ENCODE measurements around the gene TPD52L1.
"Not testable (repeated sequence)": the region's sequence is repeated elsewhere in the genome, so short reads cannot be mapped to it uniquely, and the experiment has no call there.

Gene TPD52L1

DNA sequence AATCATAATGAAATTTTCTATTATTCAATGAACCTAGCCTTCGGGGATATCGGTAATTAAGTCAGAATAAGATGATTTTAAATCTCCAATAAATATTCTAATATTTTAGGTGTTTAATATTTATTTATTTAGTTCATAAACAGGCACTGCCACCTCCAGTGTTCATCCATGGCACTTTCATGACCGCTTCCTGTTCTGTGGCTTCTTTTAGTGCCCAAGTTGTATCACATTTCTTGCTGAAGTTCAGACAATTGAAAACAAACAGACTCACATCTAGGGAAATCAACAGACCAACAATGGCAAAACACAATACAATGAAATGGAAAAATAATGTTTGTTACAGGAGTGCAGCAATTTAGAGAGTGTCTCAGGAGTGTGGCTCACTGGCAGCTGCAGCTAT is 122.2 kb downstream of the TPD52L1 start:
- DNase-seq (ENCODE audit: low read depth) = no peak
- no peaks in the 10 kb centered on the region for H3K9me3 ChIP-seq (ENCODE audit: control insufficient read depth, low read length)

DNA sequence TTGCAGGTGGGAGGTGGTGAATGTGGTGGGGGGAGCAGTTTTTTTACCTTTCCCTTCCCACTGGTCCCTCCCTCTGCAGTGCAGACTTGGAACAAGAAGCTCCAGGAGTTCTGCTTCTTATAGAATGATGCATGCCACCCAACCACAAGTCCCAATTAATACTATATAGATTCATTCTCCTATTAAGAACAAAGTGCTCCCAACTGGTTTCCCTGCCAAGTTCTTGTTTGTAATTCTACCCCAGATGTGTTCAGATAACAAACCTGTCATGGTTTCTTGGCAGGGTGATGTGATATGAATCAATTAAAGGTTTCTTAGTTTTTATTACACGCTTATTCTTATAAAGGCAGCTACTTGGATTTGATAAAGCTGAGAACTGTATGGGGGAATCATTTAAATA is 124.3 kb downstream of the TPD52L1 start:
- no peak overlapping the region for H3K9ac ChIP-seq (ENCODE audit: low read length)
- H3K36me3 ChIP-seq (ENCODE audit: control insufficient read depth, insufficient read depth, low read length, severe bottlenecking) = peaks cover 58% of the 10 kb centered on the region
- peaks cover 4% of the 10 kb centered on the region for H3K9me3 ChIP-seq (ENCODE audit: control insufficient read depth, low read length)
- DNase-seq (ENCODE audit: low read depth) = no peak
- no peak overlapping the region for H3K4me3 ChIP-seq (ENCODE audit: low read length)
- no peaks in the 10 kb centered on the region for H3K27me3 ChIP-seq (replicated peaks; ENCODE audit: control insufficient read depth, insufficient read depth, low read length)
- H3K4me1 ChIP-seq (ENCODE audit: control insufficient read depth, insufficient read depth, low read length) = no peaks in the 10 kb centered on the region

More for the DNA sequence above, 122.2 kb downstream of the TPD52L1 start:
- H3K27me3 ChIP-seq (replicated peaks; ENCODE audit: control insufficient read depth, insufficient read depth, low read length) = no peaks in the 10 kb centered on the region
- H3K4me3 ChIP-seq (ENCODE audit: low read length) = no peak overlapping the region
- peaks cover 62% of the 10 kb centered on the region for H3K36me3 ChIP-seq (ENCODE audit: control insufficient read depth, insufficient read depth, low read length, severe bottlenecking)
- H3K4me1 ChIP-seq (ENCODE audit: control insufficient read depth, insufficient read depth, low read length) = peaks cover 13% of the 10 kb centered on the region
- no peak overlapping the region for H3K9ac ChIP-seq (ENCODE audit: low read length)

DNA sequence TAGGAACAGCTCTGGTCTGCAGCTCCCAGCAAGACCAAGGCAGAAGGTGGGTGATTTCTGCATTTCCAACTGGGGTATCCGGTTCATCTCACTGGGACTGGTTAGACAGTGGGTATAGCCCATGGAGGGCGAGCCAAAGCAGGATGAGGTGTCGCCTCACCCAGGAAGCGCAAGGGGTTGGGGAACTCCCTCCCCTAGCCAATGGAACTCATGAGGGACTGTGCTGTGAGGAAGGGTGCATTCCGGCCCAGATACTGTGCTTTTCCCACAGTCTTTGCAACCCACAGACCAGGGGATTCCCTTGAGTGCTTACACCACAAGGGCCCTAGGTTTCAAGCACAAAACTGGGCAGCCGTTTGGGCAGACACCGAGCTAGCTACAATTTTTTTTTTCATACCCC is 126.4 kb downstream of the TPD52L1 start:
- no peaks in the 10 kb centered on the region for H3K27me3 ChIP-seq (replicated peaks; ENCODE audit: control insufficient read depth, insufficient read depth, low read length)
- H3K36me3 ChIP-seq (ENCODE audit: control insufficient read depth, insufficient read depth, low read length, severe bottlenecking) = peaks cover 42% of the 10 kb centered on the region
- H3K9me3 ChIP-seq (ENCODE audit: control insufficient read depth, low read length) = peaks cover 4% of the 10 kb centered on the region
- H3K4me3 ChIP-seq (ENCODE audit: low read length) = no peak overlapping the region
- no peak overlapping the region for H3K9ac ChIP-seq (ENCODE audit: low read length)
- no peaks in the 10 kb centered on the region for H3K4me1 ChIP-seq (ENCODE audit: control insufficient read depth, insufficient read depth, low read length)
- no peak for DNase-seq (ENCODE audit: low read depth)

DNA sequence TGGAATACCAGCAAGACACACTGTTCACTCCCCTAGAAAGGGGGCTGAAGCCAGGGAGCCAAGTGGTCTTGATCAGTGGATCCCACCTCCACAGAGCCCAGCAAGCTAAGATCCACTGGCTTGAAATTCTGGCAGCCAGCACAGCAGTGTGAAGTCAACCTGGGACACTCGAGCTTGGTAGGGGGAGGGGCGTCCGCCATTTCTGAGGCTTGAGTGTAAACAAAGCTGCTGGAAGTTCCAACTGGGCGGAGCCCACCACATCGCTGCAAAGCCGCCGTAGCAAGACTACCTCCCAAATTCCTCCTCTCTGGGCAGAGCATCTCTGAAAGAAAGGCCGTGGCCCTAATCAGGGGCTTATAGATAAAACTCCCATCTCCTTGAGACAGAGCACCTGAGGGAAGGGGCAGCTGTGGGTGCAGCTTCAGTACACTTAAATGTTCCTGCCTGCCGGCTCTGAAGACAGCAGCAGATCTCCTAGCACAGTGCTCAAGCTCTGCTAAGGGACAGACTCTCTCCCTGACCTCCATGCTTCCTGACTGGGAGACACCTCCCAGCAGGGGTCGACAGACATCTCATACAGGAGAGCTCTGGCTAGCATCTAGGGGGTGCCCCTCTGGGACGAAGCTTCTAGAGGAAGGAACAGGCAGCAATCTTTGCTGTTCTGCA is 126.9 kb downstream of the TPD52L1 start:
- H3K27me3 ChIP-seq (replicated peaks; ENCODE audit: control insufficient read depth, insufficient read depth, low read length); H3K4me1 ChIP-seq (ENCODE audit: control insufficient read depth, insufficient read depth, low read length); DNase-seq (ENCODE audit: low read depth); H3K9ac ChIP-seq (ENCODE audit: low read length); H3K9me3 ChIP-seq (ENCODE audit: control insufficient read depth, low read length); H3K4me3 ChIP-seq (ENCODE audit: low read length): not testable (repeated sequence)
- H3K36me3 ChIP-seq (ENCODE audit: control insufficient read depth, insufficient read depth, low read length, severe bottlenecking) = peaks cover 40% of the 10 kb centered on the region

DNA sequence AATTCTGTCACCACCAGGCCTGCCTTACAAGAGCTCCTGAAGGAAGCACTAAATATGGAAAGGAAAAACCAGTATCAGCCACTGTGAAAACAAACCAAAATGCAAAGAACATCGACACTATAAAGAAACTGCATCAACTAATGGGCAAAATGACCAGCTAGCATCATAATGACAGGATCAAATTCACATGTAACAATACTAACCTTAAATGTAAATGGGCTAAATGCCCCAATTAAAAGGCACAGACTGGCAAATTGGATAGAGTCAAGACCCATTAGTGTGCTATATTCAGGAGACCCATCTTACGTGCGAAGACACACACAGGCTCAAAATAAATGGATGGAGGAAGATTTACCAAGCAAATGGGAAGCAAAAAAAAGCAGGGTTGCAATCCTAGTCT is 128.9 kb downstream of the TPD52L1 start:
- not testable (repeated sequence) for H3K27me3 ChIP-seq (replicated peaks; ENCODE audit: control insufficient read depth, insufficient read depth, low read length)
- Histone ChIP-seq H3K9me3 (ENCODE audit: control insufficient read depth, low read length) (peaks cover 11% of the 10 kb centered on the region), H3K36me3 (ENCODE audit: control insufficient read depth, insufficient read depth, low read length, severe bottlenecking) (peaks cover 44% of the 10 kb centered on the region)

DNA sequence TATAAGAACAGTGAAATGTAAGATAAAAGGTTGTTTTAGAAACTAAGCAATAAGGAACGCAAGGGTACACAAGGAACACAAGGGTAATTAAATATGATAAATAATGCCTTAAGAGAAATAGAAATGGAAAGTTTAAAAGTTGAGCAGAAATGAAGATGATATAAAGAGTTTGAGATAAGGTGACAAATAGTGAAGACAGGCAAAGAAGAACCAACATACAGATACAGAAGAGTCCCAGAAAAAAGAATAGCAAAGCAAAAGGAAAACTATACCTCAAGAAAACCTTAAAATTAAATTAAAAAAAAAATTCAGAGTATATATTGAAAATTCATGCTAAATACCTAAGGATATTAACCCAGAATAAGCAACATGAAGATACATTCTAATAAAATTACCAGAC is 131.8 kb downstream of the TPD52L1 start:
- Histone ChIP-seq H3K36me3 (ENCODE audit: control insufficient read depth, insufficient read depth, low read length, severe bottlenecking) (peaks cover 55% of the 10 kb centered on the region), H3K9ac (ENCODE audit: low read length) (no peak overlapping the region), H3K4me3 (ENCODE audit: low read length) (peak overlapping the region; percentile 10), H3K4me1 (ENCODE audit: control insufficient read depth, insufficient read depth, low read length) (no peaks in the 10 kb centered on the region), H3K27me3 (replicated peaks; ENCODE audit: control insufficient read depth, insufficient read depth, low read length) (no peaks in the 10 kb centered on the region), H3K9me3 (ENCODE audit: control insufficient read depth, low read length) (peaks cover 11% of the 10 kb centered on the region)
- no peak for DNase-seq (ENCODE audit: low read depth)

More for the DNA sequence above, 128.9 kb downstream of the TPD52L1 start:
- not testable (repeated sequence) for DNase-seq (ENCODE audit: low read depth); H3K4me3 ChIP-seq (ENCODE audit: low read length); H3K4me1 ChIP-seq (ENCODE audit: control insufficient read depth, insufficient read depth, low read length); H3K9ac ChIP-seq (ENCODE audit: low read length)

DNA sequence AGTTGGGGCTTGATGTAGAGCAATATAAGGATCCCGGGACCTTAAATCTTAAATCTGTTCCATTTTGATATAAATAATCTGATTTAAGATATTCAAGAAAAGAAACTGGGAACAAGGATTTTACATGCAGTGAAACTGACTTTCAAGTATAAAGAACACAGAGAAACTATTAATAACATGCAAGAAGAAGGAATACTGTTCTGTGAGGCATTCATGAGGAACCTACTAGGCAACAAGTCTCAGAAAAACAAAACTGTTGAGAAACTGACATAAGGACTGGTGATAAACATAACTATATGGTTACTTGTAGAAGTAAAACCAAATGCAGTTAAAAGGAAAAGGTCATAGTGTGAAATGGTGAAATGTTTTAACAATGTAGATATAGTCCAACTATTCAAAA is 132.4 kb downstream of the TPD52L1 start:
- Histone ChIP-seq H3K36me3 (ENCODE audit: control insufficient read depth, insufficient read depth, low read length, severe bottlenecking) (peaks cover 56% of the 10 kb centered on the region), H3K27me3 (replicated peaks; ENCODE audit: control insufficient read depth, insufficient read depth, low read length) (no peaks in the 10 kb centered on the region), H3K4me1 (ENCODE audit: control insufficient read depth, insufficient read depth, low read length) (no peaks in the 10 kb centered on the region), H3K9me3 (ENCODE audit: control insufficient read depth, low read length) (peaks cover 11% of the 10 kb centered on the region), H3K4me3 (ENCODE audit: low read length) (peak overlapping the region; percentile 10), H3K9ac (ENCODE audit: low read length) (no peak overlapping the region)
- peak; percentile 40 for DNase-seq (ENCODE audit: low read depth)

DNA sequence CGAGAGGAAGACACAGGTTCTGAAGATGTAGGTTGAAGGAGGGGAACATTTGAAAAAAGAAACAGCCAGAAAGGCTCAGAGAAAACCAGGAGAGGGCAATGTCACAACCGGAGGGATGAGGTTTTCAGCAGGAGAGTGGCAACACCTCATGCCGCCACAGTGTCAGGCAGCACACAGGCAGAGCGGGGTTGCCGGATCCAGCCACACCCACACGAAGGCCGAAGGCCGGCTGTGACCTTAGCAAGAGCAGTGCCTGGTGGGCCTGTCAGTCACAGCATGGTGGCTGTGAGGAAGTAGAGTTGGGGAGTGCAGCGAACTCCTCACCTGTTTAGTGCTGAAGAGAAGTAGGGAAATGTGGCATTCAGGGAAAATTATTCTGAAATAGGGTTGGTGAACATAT is 134.1 kb downstream of the TPD52L1 start:
- Histone ChIP-seq H3K27me3 (replicated peaks; ENCODE audit: control insufficient read depth, insufficient read depth, low read length) (no peaks in the 10 kb centered on the region), H3K4me1 (ENCODE audit: control insufficient read depth, insufficient read depth, low read length) (no peaks in the 10 kb centered on the region), H3K9ac (ENCODE audit: low read length) (no peak overlapping the region), H3K4me3 (ENCODE audit: low read length) (no peak overlapping the region), H3K9me3 (ENCODE audit: control insufficient read depth, low read length) (peaks cover 8% of the 10 kb centered on the region), H3K36me3 (ENCODE audit: control insufficient read depth, insufficient read depth, low read length, severe bottlenecking) (peaks cover 70% of the 10 kb centered on the region)
- DNase-seq (ENCODE audit: low read depth) = no peak

DNA sequence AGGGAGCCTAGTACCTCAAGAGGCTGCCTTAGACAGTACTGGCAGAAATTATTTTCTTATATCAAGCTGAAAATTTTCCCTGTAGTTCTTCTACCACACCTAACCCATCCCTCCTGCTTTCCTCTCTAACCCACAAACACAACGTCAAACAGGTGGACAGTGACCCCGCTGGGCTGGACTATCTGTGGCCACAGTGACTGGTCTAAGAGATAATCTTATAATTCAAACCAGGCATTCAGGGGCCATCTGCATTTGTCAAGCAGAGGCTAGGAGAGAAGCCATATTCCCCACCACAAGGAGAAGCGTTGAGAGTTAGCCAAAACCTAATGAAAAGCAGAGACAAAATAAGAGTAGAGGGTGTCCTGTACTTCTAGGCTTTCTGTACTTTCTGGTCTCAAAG is 140.0 kb downstream of the TPD52L1 start:
- Histone ChIP-seq H3K36me3 (ENCODE audit: control insufficient read depth, insufficient read depth, low read length, severe bottlenecking) (peaks cover 84% of the 10 kb centered on the region), H3K4me3 (ENCODE audit: low read length) (no peak overlapping the region), H3K9ac (ENCODE audit: low read length) (no peak overlapping the region), H3K9me3 (ENCODE audit: control insufficient read depth, low read length) (no peaks in the 10 kb centered on the region), H3K4me1 (ENCODE audit: control insufficient read depth, insufficient read depth, low read length) (peaks cover 20% of the 10 kb centered on the region), H3K27me3 (replicated peaks; ENCODE audit: control insufficient read depth, insufficient read depth, low read length) (no peaks in the 10 kb centered on the region)
- DNase-seq (ENCODE audit: low read depth) = no peak

DNA sequence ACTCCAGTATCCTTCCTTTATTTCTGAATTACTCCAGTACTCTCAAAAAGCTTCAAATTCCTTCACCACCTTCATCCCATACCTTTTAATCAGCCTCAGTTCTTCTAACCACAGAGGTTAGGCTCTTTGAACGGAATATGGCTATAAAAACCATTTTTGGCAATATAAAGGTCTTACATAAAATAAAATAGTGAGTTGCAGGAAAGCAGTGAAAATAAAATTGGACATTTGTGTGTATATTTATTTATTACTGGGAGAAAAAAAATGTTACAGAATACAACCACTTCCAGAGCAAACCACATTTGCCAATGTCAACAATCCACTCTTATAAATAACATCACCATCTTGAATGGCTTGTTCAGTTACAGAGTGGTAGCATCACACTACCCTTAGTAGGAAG is 140.5 kb downstream of the TPD52L1 start:
- peaks cover 89% of the 10 kb centered on the region for H3K36me3 ChIP-seq (ENCODE audit: control insufficient read depth, insufficient read depth, low read length, severe bottlenecking)
- no peaks in the 10 kb centered on the region for H3K9me3 ChIP-seq (ENCODE audit: control insufficient read depth, low read length)
- no peak overlapping the region for H3K4me3 ChIP-seq (ENCODE audit: low read length)
- H3K4me1 ChIP-seq (ENCODE audit: control insufficient read depth, insufficient read depth, low read length) = peaks cover 20% of the 10 kb centered on the region
- no peaks in the 10 kb centered on the region for H3K27me3 ChIP-seq (replicated peaks; ENCODE audit: control insufficient read depth, insufficient read depth, low read length)
- H3K9ac ChIP-seq (ENCODE audit: low read length) = no peak overlapping the region
- peak; percentile 24 for DNase-seq (ENCODE audit: low read depth)

DNA sequence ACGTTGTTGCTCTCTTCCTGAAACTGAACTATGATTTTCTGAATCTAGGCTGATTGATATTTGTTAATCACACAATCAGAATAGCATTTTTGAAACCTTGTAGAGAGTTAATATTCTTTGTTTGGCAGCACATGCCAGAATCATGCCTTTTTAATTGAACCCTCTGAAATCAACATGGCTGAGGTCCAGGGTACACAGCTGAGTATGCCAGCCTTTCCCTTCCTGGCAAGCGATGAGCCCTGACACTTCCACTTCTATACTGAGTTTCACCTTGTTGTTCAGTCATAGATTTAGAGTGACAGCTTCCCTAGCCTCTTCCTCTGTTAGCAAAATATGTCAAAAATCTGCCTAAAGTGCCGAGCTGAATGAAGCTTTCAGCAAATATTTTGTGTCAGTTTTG is 141.4 kb downstream of the TPD52L1 start:
- Histone ChIP-seq H3K4me1 (ENCODE audit: control insufficient read depth, insufficient read depth, low read length) (peaks cover 24% of the 10 kb centered on the region), H3K9ac (ENCODE audit: low read length) (no peak overlapping the region), H3K27me3 (replicated peaks; ENCODE audit: control insufficient read depth, insufficient read depth, low read length) (no peaks in the 10 kb centered on the region), H3K4me3 (ENCODE audit: low read length) (no peak overlapping the region), H3K9me3 (ENCODE audit: control insufficient read depth, low read length) (no peaks in the 10 kb centered on the region), H3K36me3 (ENCODE audit: control insufficient read depth, insufficient read depth, low read length, severe bottlenecking) (peaks cover 92% of the 10 kb centered on the region)
- DNase-seq (ENCODE audit: low read depth) = no peak

DNA sequence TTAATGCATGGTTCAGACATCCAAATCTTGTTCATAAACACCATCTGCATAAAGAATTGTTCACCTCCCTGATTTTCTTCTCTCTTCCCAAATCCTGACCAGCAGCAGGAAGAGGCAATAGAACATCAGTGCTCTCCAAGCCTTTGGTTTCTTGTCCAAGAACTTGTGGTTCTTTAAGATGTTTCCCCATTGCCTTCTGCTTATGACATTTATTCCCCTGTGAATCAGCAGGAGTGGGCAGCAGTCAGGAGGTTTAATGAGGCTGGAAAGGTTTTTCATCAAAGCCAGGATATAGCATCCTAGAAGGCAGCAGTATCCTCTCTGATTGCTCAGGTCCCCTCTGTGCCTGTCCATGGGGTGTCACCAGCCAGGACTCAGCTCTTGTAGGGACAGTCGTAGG is 142.9 kb downstream of the TPD52L1 start:
- H3K27me3 ChIP-seq (replicated peaks; ENCODE audit: control insufficient read depth, insufficient read depth, low read length) = no peaks in the 10 kb centered on the region
- peaks cover 35% of the 10 kb centered on the region for H3K4me1 ChIP-seq (ENCODE audit: control insufficient read depth, insufficient read depth, low read length)
- DNase-seq (ENCODE audit: low read depth) = no peak
- H3K9me3 ChIP-seq (ENCODE audit: control insufficient read depth, low read length) = no peaks in the 10 kb centered on the region
- H3K36me3 ChIP-seq (ENCODE audit: control insufficient read depth, insufficient read depth, low read length, severe bottlenecking) = peaks cover 80% of the 10 kb centered on the region
- H3K4me3 ChIP-seq (ENCODE audit: low read length) = no peak overlapping the region
- H3K9ac ChIP-seq (ENCODE audit: low read length) = no peak overlapping the region

Measured in adipocyte (in vitro differentiated cells).